Transverse colon (tissue), 4 donors: ENCODE results near the gene TAS2R10.

Source experiments
- CTCF ChIP-seq, 5 experiments: fragments of 200-600 bp in 3 of 5; fragments of 450-650 bp in 2 of 5; sonication (generic) in 3 of 5; IDR thresholded peaks; 1 replicate in 2 of 5; 2 replicates in 3 of 5; pipeline ENCODE4 v1.5.1; 2016 to 2017; ENCODE audit warnings: antibody characterized with exemption in 5 of 5, inconsistent platforms in 3 of 5, mild to moderate bottlenecking in 2 of 5, moderate library complexity in 1 of 5
- EP300 ChIP-seq: sonication (generic); formaldehyde crosslinking; IDR thresholded peaks from one replicate; pipeline ENCODE4 v1.6.1; 2017; ENCODE audit warnings: antibody characterized with exemption, low read depth
- POLR2A ChIP-seq: fragments of 450-650 bp; IDR thresholded peaks from one replicate; pipeline ENCODE4 v1.6.1; 2016; ENCODE audit warnings: antibody characterized with exemption, mild to moderate bottlenecking, moderate library complexity
- POLR2AphosphoS5 ChIP-seq, 3 donors: sonication (generic); formaldehyde crosslinking; IDR thresholded peaks; one replicate each; pipeline ENCODE4 v1.6.1; 2016; ENCODE audit warnings: antibody characterized with exemption in 3 of 3

- TF ChIP-seq CTCF (IDR thresholded peaks at IDR 0.05) (no peak), EP300 (no peak), POLR2AphosphoS5 (IDR thresholded peaks at IDR 0.05) (no peak), POLR2A (no peak)
Observed at GRCh38 chr12:10849425-10849878, 23.3 kb upstream of the TAS2R10 start, which contains the start of gene PRR4.
